C4-2B (cell line): ENCODE data around the gene RRP9.

ENCODE experiments used
- CTCF ChIP-seq: fragments of 450-650 bp; conservative IDR thresholded peaks from 2 replicates; pipeline ENCODE4 v1.5.1; 2017; ENCODE audit warnings: mild to moderate bottlenecking
- ZFX ChIP-seq: fragments of 450-650 bp; IDR thresholded peaks from 2 replicates; pipeline ENCODE4 v1.6.1; 2017

- TF ChIP-seq CTCF (no peak), ZFX (no peak)
Measured at GRCh38 chr3:51894391-51894790, 47.3 kb downstream of the RRP9 start.
